ENCODE measurements around the gene CCDC178.
"Not testable (repeated sequence)": the region's sequence is repeated elsewhere in the genome, so short reads cannot be mapped to it uniquely, and the experiment has no call there.

CCDC178 gene

DNA sequence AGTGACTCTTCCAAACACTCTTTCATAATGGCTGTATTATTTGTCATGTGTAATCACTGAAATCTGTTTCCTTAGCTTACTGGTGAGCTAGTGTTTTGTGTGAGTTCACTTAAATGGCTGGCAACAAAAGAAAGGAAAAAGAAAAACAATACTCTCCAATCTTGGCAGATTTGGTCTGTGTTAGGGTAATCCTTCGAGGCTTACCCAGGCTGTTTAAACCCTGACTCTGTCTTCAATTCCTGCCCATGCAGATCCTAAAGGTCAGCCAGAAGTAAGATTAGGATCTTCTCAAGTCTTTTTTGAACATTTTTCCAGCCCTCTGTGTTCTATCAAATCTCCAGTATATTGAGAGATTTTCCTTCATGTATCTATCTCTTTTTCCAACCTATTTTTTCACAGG lies 85.3 kb downstream of the CCDC178 start:
- DNase-seq (ENCODE audit: low read depth in 2 of 2): no peak

DNA sequence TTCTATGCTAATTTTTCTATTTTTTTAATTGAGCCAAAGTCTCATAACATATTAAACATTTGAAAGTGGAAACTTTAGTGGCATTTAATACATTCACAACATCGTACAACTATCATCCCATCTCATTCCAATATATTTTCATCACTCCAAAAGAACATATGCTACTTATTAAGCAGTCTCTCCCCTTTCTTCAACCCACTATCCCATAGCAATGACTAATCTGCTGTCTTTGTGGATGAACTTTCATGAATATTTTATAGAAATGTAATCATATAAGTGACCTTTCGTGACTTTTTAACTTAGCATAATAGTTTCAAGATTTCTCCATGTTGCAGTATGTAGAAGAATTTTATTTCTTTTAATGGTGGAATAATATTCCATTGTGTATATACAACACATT lies 90.3 kb downstream of the CCDC178 start:
- no peak for DNase-seq (ENCODE audit: low read depth in 2 of 2)

DNA sequence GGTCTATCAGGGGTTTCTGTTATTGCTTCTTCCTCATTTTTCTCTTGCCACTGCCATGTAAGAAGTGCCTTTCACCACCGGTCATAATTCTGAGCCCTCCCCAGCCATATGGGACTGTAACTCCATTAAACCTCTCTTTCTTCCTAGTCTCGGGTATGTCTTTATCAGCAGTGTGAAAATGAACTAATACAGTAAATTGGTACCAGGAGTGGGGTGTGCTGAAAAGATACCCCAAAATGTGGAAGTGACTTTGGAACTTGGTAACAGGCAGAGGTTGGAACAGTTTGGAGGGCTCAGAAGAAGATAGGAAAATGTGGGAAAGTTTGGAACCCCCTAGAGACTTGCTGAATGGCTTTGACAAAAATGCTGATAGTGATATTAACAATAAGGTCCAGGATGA lies 100.8 kb downstream of the CCDC178 start:
- DNase-seq (ENCODE audit: low read depth in 2 of 2): not testable (repeated sequence)

- no peak for DNase-seq (ENCODE audit: low read depth in 2 of 2)
These were observed 105.7 kb downstream of the CCDC178 start for GRCh38 chr18:33334781-33335180.

DNA sequence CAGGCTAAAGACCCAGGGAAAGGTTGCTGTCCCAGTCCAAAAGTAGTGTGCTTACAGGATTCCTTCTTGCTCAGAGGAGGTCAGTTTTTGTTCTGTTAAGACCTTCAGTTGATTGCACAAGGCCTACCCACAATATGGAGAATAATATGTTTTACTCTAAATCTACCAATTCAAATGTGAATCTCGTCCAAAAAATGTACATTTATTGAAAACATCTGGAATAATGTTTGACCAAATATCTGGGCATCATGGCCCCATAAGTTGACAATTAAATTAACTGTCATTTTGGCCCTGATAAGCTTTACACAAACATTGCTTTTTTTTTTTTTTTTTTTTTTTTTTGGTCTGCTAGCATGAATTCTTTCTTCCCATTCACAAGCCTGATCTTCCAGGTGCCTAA lies 109.8 kb downstream of the CCDC178 start:
- DNase-seq (ENCODE audit: low read depth in 2 of 2): no peak

GRCh38 chr18:33326975-33327374 lies 113.5 kb downstream of the CCDC178 start:
- no peak for DNase-seq (ENCODE audit: low read depth in 2 of 2)

DNA sequence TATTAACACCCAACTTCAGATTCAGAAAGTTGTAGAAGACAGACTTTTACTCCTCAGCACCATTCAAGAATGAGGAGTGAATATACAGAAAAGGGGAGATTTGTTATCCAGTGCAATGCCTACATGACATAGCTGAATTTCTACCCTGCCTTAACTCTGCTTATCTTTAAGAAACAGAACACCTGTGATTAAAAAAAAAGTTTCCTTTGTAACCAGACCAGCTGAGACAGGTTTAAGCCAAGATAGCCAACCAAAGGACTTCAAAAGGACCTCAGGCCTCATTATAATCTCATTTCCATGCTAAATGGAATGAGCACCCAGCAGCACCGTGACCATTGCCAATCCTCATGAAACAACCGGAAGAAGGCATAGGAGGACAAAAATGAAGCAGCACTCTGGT lies 122.9 kb downstream of the CCDC178 start:
- DNase-seq (ENCODE audit: low read depth in 2 of 2): no peak

GRCh38 chr18:33316146-33316587 lies 124.4 kb downstream of the CCDC178 start:
- DNase-seq (ENCODE audit: low read depth in 2 of 2): no peak

- no peak for DNase-seq (ENCODE audit: low read depth in 2 of 2)
These were observed 133.0 kb downstream of the CCDC178 start for GRCh38 chr18:33307520-33307919.

DNA sequence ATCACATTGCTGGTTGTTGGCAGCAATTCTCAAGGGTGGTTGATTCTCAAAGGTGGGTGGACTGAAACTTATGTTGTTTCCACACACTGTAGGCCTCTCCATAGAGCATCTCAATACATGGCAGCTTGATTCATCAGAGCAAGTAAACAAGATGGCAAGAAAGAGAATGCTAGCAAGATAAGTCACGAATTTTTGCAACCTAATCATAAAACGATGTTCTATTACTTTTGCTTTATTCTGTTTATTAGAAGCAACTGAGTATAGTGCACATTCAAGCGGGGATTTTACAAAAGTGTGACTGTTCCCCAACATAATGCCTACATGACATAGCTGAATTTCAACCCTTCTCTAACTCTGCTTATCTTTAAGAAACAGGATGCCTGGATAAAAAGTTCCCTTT lies 136.2 kb downstream of the CCDC178 start:
- DNase-seq (ENCODE audit: low read depth in 2 of 2): no peak

DNA sequence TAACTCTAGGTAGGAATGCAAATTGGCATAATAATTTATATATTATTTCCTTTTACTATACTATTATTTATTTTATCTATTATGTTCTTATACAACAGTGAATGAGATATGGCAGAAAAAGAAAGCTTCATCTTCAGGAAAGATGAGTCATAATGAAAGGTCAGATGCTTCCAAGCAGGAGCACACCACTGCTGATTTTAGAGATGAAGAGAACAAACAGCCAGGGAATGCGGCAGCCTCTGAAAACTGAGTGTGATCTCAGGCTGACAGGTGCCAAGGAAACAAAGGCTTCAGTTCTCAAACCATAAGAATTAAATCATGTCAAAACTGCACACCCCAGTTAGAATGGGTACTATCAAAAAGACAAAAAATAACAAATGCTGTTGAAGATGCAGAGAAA lies 149.0 kb downstream of the CCDC178 start:
- no peak for DNase-seq (ENCODE audit: low read depth in 2 of 2)

- DNase-seq (ENCODE audit: low read depth in 2 of 2): no peak
These were observed 152.3 kb downstream of the CCDC178 start for GRCh38 chr18:33288082-33288716.

- no peak for DNase-seq (ENCODE audit: low read depth in 2 of 2)
These were observed 157.7 kb downstream of the CCDC178 start for GRCh38 chr18:33282709-33283333.

DNA sequence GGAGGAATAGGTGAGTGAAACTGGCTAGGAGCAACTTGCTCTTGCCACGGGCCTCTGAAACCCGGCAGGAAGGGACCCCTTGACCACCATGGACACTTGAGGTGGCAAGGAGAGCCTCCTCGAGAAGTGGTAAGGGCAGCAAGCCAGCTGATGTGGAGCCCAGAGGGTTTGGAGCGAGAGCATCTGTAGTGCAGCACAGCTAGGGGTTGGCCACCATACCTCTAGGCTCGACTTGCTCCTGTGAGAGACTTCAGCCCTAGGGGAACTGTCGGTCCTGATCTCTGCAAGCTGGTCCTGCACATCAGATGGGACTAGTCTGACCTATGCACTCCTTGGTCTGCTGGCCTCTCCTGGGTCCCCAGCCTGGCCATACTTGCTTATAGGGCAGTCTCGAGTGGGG lies 158.4 kb downstream of the CCDC178 start:
- no peak for DNase-seq (ENCODE audit: low read depth in 2 of 2)

DNA sequence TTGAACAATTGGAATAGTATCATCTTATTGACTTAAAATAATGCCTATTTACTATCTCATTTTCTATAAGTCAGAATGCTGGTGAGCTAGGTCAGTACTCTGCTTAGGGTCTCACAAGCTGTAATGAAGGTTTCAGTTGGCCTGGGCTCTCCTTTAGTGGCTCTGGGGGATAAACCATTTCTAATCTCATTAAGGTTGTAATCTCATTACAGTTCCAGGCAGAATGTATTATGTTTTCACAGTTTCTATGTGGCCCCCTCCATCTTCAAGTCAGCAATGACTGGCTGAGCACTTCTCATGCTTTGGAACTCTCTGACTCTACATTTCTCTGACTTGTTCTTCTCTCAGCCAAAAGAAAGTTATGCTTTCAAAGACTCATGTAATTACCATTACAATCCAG lies 163.1 kb downstream of the CCDC178 start:
- no peak for DNase-seq (ENCODE audit: low read depth in 2 of 2)

- DNase-seq (ENCODE audit: low read depth in 2 of 2): no peak
These were observed 164.7 kb downstream of the CCDC178 start for GRCh38 chr18:33275843-33276242.

DNA sequence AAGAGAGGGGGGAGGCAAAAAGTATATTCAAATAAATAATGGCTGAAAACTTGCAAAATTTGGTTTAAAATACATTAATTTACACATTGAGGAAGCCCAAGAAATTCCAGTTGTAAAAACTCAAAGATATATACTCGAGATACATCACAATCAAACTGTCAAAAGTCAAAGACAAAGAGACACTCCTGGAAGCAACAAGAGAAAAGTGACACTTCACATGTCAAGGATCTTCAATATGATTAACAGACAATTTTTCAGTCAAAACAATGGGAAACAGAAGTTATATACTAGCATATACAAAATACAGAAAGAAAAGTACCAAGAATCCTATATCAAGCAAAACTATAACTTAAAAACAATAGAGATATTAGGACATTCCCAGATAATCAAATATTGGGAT lies 170.2 kb downstream of the CCDC178 start:
- DNase-seq (ENCODE audit: low read depth in 2 of 2): no peak

GRCh38 chr18:33269223-33269622 lies 171.3 kb downstream of the CCDC178 start:
- DNase-seq (ENCODE audit: low read depth in 2 of 2): no peak

DNA sequence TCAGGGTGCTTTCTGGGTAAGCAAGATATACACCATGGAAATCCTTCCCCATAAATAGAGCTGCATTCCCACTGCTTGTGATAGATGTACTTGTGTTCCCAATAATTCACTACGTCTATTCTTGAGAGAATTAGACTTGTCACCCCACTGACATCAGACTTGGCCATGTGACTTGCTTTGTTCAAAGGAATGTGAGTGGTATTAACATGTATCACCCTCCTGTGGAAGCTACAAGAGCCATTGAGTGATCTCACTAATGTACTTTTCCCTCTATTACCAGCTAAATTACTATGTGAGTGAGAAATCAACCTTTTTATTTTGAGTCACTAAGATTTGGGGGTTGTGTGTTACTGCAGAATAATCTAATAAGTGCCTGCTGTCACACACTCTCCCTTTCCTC lies 176.0 kb downstream of the CCDC178 start:
- no peak for DNase-seq (ENCODE audit: low read depth in 2 of 2)

DNA sequence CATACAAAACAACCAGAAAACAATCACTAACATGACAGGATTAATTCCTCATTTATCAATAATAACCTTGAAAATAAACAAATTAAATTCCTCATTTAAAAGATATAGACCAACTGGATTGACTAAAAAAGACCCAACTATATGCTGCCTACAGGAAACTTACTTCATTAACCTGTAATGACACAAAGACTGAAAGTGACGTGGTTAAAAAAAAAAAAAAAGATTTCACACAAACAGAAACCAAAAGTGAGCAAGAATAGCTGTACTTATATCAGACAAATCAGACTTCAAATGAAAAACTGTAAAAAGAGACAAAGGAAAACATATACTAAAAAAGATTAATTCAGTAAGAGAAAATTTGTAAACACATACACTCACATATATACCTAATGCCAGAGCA lies 201.2 kb downstream of the CCDC178 start:
- no peak for DNase-seq (ENCODE audit: low read depth in 2 of 2)

DNA sequence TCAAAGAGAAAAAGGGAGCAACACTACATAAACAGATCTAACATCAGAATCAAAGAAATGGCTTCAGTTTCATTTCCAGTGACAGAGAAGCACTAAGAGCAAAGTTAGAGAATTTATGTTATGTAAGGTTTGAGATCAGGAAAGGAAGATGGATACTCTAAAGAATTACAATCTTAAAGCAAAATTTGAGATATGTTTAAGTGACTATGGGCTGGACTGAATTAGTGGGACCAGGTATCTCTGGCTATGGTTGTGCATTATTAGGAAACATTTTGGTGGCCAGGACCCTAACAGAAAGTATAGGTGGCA lies 208.2 kb downstream of the CCDC178 start:
- DNase-seq (ENCODE audit: low read depth in 2 of 2): no peak

DNA sequence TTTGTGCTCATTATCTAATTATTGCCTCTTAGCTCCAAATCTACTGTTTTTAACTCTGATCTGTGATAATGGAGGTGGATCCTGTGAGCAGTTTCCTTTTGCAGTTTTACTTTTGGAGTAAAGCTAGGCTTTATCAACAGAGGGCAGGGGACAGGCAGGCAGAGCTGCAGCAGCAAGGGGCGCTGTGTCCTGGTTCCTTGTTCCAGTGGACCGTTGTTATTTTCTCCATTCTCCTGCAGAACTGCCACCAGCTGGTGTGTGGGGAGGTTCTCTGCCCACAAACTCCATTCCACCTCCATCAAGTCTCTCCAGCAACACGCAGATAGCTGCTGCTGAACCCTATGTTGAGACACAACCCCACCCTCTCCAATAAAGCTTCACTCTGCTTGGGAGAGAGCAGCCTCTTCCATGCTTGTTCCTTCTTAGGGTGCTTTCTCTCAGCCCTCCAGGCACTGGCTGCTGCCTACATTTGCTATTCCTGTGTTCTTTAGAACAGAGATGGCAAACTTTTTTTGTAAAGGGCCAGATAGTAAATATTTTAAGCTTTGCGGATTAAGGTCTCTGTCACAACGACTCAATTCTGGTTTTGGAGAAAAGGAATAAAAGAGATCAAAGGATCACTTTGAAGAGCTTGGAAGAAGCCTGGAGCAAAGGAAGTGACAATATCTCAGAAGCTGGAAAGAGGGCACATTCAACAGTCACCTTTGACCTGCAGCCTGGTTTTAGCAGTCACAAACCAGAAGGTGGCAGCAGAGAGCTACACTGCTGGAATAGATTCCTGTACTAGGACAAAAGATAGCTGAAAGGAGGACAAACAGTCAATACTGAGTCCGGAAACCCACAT lies 208.8 kb downstream of the CCDC178 start:
- no peak for DNase-seq (ENCODE audit: low read depth in 2 of 2)

DNA sequence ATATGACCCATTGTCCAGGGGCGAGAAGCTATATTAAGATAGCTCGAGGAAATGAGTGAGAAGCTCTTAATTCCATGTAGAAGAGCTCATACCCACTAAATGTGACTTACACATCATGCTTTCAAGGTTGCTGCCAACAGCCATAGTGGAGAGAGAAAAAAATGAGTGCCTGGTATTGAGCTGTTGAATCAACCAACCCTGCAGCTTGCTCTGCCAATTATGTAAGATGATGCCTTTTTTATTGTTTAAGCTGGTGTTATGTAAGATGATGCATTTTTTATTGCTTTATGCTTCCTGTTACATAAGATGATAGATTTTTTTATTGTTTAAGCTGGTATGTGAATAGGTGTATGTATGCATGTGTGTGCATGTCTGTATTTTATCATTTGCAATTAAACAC lies 228.2 kb downstream of the CCDC178 start:
- no peak for DNase-seq (ENCODE audit: low read depth in 2 of 2)

Data from stimulated activated CD8-positive, alpha-beta memory T cell treated with anti-CD3 and anti-CD28 coated beads, Interleukin-7, amount 100 ng/mL, for 1 hour (primary cell).